Stimulated activated CD4-positive, alpha-beta T cell treated with anti-CD3 and anti-CD28 coated beads, Interleukin-4, amount 100 ng/mL, for 1 hour (primary cell): Measurements from ENCODE around the gene C5orf15.
"Not testable (repeated sequence)": the region's sequence is repeated elsewhere in the genome, so short reads cannot be mapped to it uniquely, and the experiment has no call there.

Experiments used
- DNase-seq: peaks from one replicate; pipeline ENCODE4 v3.0.0-alpha.2; 2020

The C5orf15 gene

DNA sequence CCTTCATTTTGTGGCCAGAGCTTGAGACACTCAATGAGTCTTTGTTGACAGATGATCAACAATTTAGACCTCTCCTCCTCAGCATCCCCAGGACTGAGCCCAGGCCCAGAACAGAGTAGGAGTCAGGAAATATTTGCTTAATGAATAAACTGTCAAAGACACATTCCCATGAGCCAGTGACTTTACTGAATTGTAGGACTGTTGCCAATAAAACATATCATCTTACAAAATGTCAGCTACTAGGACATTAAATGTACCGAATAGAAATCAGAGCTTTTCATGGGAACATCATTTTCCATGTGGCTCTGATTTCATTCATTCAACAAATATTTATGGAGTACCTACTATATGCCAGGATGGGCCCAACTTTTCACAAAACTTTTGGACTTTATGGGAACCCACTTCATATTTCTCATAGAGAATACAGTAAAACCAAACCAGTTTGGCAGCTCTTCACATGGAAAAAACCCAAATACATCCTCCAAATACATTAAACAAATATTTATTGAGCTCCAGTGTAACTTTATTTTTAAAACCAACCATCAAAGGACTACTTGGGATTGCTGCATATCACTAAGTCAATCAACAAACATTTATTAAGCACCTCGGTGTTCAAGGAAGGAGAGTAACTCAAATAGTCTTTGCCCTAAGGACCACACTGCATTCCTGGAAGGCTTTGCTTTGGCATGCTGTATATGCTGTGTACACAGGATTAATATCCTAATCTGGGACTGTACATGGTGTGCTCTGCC lies 24.9 kb upstream of the C5orf15 start:
- no peak for DNase-seq

GRCh38 chr5:133992429-133993155 lies 24.2 kb upstream of the C5orf15 start:
- DNase-seq: no peak

DNA sequence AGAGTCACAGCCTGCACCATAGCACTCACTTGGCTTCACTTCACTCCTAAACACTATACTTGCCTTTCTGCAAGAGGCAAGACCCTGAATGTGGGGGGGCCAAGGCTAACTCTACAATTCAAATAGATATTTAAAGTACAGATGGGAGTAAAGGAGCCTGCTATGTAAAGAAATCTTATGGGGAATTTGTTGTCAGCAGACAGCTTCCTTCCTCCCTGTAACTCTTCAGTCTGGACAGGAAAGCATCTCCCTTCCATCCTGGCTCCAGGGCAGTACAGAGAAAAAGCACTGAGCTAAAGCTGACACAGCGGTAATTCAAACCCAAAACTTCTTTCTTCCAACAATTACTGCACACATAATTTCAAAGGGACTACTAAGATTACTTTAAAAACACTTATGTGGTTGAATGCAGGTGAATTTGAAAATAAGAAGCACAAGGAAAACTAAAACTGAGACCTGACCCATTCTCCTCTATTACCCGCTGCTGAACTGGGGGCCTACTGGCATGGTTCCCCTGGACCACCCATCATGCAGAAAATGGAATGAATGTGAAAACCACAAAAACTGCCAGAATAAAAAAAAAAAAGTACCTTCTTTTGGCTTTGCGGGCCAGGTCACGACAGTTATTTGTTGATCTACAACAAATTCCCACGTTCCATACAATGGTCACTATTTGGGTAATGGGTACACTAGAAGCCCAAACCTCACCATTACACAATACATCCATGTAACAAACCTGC lies 22.9 kb upstream of the C5orf15 start:
- DNase-seq: no peak

- DNase-seq: no peak
These were observed 22.0 kb upstream of the C5orf15 start for GRCh38 chr5:133990396-133990795.

GRCh38 chr5:133985540-133986180 lies 17.2 kb upstream of the C5orf15 start:
- DNase-seq: no peak

DNA sequence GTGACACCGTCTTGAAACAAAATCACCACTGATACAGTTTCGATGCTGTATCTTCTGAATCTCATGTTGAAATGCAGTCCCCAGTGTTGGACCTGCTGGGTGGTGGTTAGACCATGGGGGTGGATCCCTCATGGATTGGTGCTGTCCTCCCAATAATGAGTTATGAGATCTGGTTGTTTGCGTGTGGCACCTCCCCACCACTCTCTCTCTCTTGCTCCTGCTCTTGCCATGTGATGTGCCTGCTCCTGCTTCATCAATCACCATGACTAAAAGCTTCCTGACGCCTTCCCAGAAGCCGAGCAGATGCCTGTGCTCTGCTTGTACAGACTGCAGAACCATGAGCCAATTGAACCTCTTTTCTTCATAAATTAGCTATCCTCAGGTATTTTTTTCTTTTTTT lies 15.2 kb upstream of the C5orf15 start:
- DNase-seq: no peak

DNA sequence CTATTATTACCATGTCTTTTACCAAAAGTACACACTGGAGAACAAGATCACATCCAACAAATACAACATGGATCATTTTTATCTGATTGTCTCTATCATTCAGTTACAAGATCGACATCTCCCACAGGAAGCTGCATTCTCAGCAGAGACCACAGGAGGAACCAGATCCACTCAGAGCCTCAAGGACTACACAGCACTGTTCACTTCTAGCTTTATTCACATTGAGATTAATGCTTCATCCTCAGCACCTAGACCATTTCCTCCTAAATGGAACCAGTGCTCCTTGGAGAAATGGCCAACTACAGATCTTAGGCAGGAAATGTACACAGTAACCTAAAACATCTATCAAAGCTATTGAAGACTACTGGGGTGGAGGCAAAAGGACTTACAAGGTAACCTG lies 13.3 kb upstream of the C5orf15 start:
- no peak for DNase-seq

- DNase-seq: no peak
These were observed 12.2 kb upstream of the C5orf15 start for GRCh38 chr5:133980652-133981051.

GRCh38 chr5:133978943-133979342 lies 10.5 kb upstream of the C5orf15 start:
- no peak for DNase-seq

DNA sequence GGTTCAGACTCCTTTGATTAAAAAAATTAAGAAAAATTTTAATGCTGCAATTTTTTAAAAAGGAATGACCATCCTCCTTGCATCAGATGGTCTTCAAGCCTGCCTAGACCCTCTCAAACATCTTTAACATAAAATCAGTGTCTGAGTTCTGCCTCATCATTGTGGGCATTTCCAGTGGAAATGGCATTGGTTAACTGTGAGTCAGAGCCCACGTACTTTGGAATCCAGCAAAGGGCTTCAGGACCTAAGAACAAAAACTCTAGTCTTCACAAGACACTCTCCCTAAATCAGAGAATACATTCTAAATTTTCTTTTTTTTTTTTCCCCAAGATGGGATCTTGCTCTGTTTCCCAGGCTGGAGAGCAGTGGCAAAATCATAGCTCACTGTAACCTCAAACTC lies 9.4 kb upstream of the C5orf15 start:
- no peak for DNase-seq

GRCh38 chr5:133977161-133977787 lies 8.8 kb upstream of the C5orf15 start:
- no peak for DNase-seq

- DNase-seq: not testable (repeated sequence)
These were observed 7.1 kb upstream of the C5orf15 start for GRCh38 chr5:133975546-133975945.

GRCh38 chr5:133974142-133974541 lies 5.7 kb upstream of the C5orf15 start:
- no peak for DNase-seq

DNA sequence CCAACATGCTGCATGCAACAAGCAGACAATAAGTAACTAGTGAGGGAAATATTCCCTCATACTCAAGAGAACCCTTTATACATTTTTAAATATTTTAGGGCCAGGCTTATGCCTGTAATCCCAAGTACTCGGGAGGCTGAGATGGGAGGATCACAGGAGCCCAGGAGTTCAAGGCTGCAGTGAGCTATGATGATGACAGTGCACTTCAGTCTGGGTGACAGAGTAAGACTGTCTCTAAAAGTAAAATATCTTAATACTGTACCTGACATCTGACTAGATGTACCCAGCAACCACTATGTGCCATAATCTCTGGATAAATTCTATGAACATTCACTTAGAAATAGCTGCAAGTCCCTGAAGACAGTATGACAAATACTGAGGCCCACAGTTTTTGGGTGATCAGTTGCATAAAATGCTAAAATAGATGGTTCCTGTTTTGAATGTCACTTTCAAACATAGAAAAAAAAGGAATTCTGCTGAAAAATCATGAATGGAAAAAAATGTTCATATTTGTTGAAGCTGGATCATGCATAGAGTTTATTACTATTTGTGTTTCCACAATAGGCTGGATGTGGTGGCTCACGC lies 2.0 kb upstream of the C5orf15 start:
- DNase-seq: no peak

GRCh38 chr5:133969654-133970324 lies 1.4 kb upstream of the C5orf15 start:
- DNase-seq: no peak

- no peak for DNase-seq
These were observed 674 bp downstream of the C5orf15 start for GRCh38 chr5:133967698-133968203.

- no peak for DNase-seq
These were observed 1.3 kb downstream of the C5orf15 start for GRCh38 chr5:133967124-133967523.

DNA sequence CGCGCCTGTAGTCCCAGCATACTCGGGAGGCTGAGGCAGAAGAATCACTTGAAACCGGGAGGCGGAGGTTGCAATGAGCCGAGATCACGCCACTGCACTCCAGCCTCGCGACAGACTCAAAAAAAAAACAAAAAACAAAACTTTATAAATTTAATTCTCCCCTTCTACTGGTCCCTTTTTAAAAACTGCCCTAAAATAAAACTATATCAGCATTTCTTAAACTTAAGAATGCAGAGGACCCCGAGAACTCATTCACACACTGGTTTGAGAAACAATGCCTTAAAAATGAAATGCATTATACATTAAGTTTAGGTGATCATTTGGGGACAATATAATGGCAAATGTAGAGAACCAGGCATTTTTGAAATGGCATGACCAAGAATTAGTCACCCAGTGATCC lies 2.3 kb downstream of the C5orf15 start:
- DNase-seq: no peak

DNA sequence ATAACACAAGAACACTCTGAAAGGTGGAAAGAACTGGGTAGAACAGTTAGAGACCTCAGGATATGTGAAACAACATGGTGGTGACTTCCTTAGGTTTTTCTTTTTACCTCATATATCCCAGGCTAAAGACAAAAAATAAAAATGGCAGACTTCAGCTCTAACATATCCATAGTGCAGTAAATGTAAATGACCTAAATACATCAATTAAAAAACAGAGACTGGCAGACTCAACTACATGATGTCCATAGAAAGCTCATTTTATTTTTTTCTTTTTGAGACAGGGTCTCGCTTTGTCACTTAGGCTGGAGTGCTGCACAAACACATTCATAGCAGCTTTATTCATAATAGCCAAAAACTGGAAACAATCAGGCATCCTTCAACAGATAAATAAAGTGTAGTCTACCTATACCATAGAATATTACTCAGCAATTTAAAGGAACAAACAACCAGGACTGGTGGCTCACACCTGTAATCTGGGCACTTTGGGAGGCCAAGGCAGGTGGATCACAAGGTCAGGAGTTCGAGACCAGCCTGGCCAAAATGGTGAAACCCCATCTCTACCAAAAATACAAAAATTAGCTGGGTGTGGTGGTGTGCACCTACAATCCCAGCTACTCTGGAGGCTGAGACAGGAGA lies 4.8 kb downstream of the C5orf15 start:
- no peak for DNase-seq

DNA sequence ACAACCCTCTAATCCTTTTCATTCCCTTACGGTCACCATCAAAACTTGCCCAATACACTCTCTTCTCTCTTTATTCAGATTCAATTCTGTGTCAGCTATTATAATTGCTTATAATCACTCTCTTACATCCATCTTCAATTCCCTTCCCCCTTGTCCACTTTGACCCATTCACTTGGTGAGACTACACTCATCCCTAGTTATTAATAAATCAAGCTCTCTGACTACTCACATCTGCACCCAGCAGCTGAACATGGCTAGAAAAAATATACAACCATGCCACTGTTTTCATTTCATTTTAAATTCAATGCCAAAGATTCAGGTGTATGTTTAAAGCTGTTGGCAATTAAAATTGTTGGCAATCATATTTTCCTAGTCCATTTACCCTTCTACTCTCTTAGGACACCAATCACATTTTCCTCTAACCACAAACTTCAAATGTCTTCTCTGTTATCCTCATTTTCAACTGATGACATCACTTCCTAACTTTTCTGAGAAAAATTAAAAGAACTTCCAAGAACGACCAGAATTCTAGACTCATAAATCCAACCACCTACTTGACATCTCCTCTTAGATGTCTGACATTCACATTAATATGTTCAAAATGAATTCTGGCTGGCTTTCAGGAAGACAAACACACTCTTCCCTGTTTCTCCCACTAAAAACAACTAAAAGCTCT lies 5.5 kb downstream of the C5orf15 start:
- DNase-seq: no peak

DNA sequence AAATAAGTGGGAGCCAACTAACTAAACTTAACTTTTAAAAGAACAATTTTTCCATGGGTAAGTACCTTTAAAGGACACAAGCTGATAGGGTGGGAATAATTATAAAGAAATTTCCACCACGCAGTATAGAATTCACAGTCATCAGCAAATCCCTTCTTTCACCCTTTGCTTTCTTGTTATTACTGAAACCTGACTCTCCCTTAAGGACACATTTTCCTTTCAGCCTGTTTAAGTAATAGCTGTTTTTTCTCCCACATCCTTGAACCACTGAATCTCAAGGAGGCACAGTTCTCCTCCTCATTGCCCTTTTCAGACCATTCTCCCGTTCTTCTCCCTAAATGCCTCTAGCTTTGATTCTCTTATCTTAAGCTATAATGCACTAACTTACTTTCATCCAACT lies 6.3 kb downstream of the C5orf15 start:
- no peak for DNase-seq
